IPS-20b (cell line): ENCODE measurements around the gene CFAP77.
A peak's percentile ranks its signal among the peaks of the same experiment; 100 is the strongest.

Source experiments
- H3K27ac ChIP-seq: one replicate; pipeline ENCODE4 v1.5.1; 2013; ENCODE audit warnings: low read length
- H3K27me3 ChIP-seq: 2 replicates; pipeline ENCODE4 v1.6.1; 2013; ENCODE audit warnings: mild to moderate bottlenecking, low read length, inconsistent platforms; ENCODE audit not compliant: insufficient read depth
- H3K36me3 ChIP-seq: 2 replicates; pipeline ENCODE4 v1.6.1; 2013; ENCODE audit warnings: low read depth, mild to moderate bottlenecking, inconsistent platforms, low read length, moderate library complexity; ENCODE audit not compliant: insufficient read depth
- H3K4me1 ChIP-seq: 2 replicates; pipeline ENCODE4 v1.6.1; 2013; ENCODE audit warnings: mild to moderate bottlenecking, control low read depth, inconsistent platforms, low read length, moderate library complexity; ENCODE audit not compliant: insufficient read depth
- H3K4me3 ChIP-seq: 2 replicates; pipeline ENCODE4 v1.5.1; 2013; ENCODE audit warnings: mild to moderate bottlenecking, low read length, inconsistent platforms
- H3K9ac ChIP-seq: 2 replicates; pipeline ENCODE4 v1.6.1; 2013; ENCODE audit warnings: low read depth, mild to moderate bottlenecking, inconsistent platforms, low read length, moderate library complexity
- H3K9me3 ChIP-seq: 2 replicates; pipeline ENCODE4 v1.6.1; 2013; ENCODE audit warnings: mild to moderate bottlenecking, low read depth, low read length, inconsistent platforms; ENCODE audit not compliant: insufficient read depth

Gene CFAP77

DNA sequence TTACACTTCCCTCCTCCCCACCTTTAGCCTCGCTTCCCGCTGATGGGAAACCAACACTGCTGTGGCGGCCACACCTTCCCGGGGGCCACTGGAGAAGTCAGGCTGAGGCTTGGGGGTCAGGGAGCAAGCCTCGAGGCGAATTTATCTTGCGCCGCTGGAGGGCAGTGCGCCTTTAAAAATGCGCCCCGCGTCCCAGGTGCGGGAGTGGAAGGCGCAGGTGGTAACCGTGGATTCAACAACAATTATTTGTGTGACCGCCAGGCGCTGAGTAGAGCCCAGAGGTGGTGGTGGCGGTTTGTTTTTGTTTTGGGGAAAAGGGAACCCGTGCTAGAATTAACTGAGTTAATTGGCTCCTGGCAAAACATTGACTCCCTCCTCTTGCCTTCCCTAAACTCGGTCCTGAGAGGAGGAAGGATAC is 1.1 kb downstream of the CFAP77 start:
- Histone ChIP-seq H3K4me1 (peaks cover 5% of the 10 kb centered on the region; the same call in 1 of the 2 replicates), H3K4me3 (peak overlapping the region; percentile 39), H3K27ac (no peak overlapping the region), H3K9me3 (no peaks in the 10 kb centered on the region), H3K9ac (no peak overlapping the region), H3K36me3 (no peaks in the 10 kb centered on the region), H3K27me3 (peaks cover 69% of the 10 kb centered on the region)

DNA sequence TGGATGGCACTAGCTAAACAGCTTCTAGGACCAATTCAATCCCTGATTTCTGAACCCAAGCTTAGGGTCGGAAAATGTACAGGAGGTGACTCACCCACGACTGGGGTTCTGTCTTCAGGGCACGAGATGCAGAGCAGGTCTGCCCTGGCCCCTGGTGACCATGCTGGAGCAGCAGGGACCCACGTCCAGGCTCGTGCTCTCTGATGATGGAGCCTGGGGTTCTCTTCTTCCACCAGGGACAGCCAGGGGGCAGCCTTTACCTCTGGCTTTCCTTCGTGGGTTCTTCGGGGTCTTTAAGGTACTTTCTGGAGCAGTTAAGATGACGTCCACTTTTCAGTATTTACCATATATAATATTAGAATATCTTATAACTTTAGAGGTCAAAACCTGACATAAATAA is 2.1 kb downstream of the CFAP77 start:
- H3K9me3 ChIP-seq = no peaks in the 10 kb centered on the region
- no peak overlapping the region for H3K27ac ChIP-seq
- no peak overlapping the region for H3K9ac ChIP-seq
- H3K4me3 ChIP-seq = no peak overlapping the region
- H3K36me3 ChIP-seq = no peaks in the 10 kb centered on the region
- peaks cover 3% of the 10 kb centered on the region; the same call in 1 of the 2 replicates for H3K4me1 ChIP-seq
- H3K27me3 ChIP-seq = peaks cover 69% of the 10 kb centered on the region

DNA sequence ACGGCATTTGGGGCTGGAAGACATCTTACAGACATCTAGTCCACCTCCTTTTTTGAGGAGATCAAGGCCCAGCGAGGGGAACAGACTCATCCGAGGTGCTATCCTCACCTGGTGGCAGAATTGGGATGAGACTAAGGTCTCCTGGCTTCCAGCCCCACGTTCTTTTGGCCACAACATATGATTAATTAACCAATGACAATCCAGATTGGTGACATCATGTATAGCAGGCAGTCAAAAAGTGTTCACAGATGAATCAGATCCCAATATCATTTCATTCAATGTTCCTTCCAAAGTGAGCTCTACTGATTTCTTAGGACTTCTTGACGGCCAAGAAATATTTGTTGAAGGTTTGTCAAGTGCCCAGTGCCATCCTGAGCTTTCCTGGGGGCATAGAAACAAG is 3.9 kb downstream of the CFAP77 start:
- H3K27ac ChIP-seq = no peak overlapping the region
- H3K36me3 ChIP-seq = no peaks in the 10 kb centered on the region
- H3K4me3 ChIP-seq = no peak overlapping the region
- H3K9me3 ChIP-seq = no peaks in the 10 kb centered on the region
- no peak overlapping the region for H3K9ac ChIP-seq
- H3K27me3 ChIP-seq = peaks cover 57% of the 10 kb centered on the region
- no peaks in the 10 kb centered on the region for H3K4me1 ChIP-seq

DNA sequence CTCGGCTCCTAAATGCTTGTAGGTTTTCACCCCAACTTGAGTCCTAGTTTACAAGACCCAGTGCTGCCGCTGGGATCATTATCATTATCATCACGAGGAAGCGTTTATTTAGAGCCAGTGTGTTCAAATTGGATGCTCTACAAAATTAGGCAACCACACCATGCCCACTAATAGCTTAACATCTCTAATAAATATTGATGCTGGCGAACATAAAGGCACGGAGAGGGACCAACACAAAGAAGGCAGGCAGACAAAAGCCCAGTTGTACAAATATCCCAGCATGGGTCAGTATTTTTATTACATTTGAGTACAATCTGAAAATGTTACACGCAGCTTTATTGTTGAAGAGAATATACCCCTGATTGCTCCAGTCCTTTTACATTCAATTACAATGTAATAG is 4.7 kb downstream of the CFAP77 start:
- peaks cover 48% of the 10 kb centered on the region for H3K27me3 ChIP-seq

DNA sequence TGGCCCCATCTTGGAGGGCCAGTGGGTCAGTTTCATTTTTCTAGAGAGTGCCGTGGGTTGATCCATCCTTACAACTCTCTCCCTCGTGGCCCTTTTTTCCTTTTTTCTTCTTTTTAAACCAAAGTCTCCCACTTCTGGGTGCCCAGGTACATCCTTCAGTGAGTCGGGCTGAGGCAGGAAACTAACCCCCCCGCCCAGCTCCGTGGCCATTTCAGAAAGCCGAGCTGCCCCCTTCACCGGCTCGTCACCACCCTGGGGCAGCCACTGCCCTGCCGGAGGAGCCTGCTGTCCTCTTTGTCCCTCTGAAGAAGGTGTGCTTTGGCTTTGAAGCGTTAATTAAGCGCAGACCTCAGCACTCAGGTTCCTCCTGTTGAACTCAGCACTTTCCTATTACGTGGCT is 5.2 kb downstream of the CFAP77 start:
- Histone ChIP-seq H3K27me3 (peaks cover 46% of the 10 kb centered on the region), H3K4me3 (peak overlapping the region; percentile 47; the same call in 1 of the 2 replicates)

More for the DNA sequence above, 4.7 kb downstream of the CFAP77 start:
- Histone ChIP-seq H3K27ac (no peak overlapping the region), H3K36me3 (no peaks in the 10 kb centered on the region), H3K4me1 (no peaks in the 10 kb centered on the region), H3K9ac (no peak overlapping the region), H3K9me3 (no peaks in the 10 kb centered on the region), H3K4me3 (no peak overlapping the region)

DNA sequence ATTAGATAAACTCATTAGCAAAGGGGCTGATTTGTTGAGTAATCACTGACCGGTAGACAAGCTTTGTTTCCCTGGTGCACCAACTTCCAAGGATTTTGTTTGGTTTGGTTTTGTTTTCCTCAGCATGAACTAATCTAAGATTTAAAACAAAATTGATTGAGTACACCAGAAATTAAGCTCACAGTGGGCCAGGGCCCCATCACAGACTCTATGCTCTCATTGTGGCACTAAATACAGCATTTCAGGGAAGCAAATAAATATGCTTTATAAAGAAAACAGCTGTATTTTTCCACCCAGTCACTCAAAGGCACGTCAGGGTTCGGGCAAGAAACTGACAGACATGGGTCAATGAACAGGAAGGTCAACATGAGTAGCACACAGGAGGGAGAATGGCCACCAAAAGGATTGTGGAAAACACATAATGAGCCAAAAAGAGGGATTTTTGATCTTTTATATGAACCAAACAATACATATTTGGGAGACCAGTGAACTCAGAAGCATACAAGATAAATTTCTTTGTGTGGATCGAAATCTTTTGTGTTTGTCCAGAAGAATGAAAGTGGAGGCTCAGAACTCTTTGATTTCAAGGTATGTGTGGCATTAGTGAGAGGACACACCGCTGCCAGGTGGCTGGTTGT is 8.8 kb downstream of the CFAP77 start:
- Histone ChIP-seq H3K27me3 (peaks cover 33% of the 10 kb centered on the region), H3K27ac (no peak overlapping the region), H3K36me3 (no peaks in the 10 kb centered on the region), H3K4me3 (no peak overlapping the region), H3K9ac (no peak overlapping the region), H3K4me1 (no peaks in the 10 kb centered on the region), H3K9me3 (no peaks in the 10 kb centered on the region)

More for the DNA sequence above, 5.2 kb downstream of the CFAP77 start:
- no peaks in the 10 kb centered on the region for H3K4me1 ChIP-seq
- no peaks in the 10 kb centered on the region for H3K9me3 ChIP-seq
- H3K27ac ChIP-seq = no peak overlapping the region
- no peaks in the 10 kb centered on the region for H3K36me3 ChIP-seq
- H3K9ac ChIP-seq = no peak overlapping the region

DNA sequence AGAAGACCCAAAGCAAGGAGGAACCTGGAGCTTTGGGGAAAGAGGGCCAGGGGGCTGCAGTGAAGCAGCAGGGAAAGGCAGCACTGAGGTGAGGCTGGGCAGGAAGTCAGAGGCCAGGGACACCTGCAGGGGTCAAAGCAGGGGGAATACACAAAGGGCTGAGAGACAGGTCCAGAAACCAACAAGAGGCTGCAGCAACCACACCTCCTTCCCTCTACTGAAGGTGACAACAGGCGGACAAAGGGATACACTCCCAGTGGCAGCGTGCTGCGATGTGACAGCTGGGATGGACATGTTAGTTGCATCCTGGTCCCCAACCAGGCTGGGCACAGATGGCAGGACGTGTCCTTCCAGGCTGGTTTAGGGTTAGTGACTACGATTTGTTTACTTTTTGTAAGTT is 12.6 kb downstream of the CFAP77 start:
- Histone ChIP-seq H3K4me3 (no peak overlapping the region), H3K27me3 (peaks cover 44% of the 10 kb centered on the region), H3K36me3 (no peaks in the 10 kb centered on the region), H3K4me1 (peaks cover 25% of the 10 kb centered on the region; the same call in 1 of the 2 replicates), H3K27ac (no peak overlapping the region), H3K9ac (no peak overlapping the region), H3K9me3 (no peaks in the 10 kb centered on the region)

DNA sequence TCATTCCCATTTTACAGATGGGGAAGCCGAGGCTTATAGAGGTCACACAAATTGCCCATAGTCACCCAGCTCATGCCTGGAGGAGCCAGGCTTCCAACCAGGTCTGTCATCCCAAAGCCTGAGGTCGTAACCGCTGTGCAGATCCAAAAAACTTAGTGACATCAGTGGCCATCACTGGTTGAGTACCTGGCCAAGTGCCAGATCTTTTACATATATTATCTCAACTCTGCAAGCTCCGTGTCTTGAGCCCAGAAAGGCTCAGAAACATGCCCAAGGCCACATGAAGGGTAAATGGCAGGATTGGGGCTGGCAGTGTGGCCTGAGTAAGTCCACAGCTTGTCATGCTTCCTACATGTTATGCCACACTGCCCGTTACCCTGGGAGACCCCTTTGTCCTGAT is 13.5 kb downstream of the CFAP77 start:
- no peak overlapping the region for H3K27ac ChIP-seq
- H3K9ac ChIP-seq = no peak overlapping the region
- H3K9me3 ChIP-seq = no peaks in the 10 kb centered on the region
- peaks cover 25% of the 10 kb centered on the region; the same call in 1 of the 2 replicates for H3K4me1 ChIP-seq
- H3K36me3 ChIP-seq = no peaks in the 10 kb centered on the region
- H3K4me3 ChIP-seq = no peak overlapping the region
- H3K27me3 ChIP-seq = peaks cover 44% of the 10 kb centered on the region

DNA sequence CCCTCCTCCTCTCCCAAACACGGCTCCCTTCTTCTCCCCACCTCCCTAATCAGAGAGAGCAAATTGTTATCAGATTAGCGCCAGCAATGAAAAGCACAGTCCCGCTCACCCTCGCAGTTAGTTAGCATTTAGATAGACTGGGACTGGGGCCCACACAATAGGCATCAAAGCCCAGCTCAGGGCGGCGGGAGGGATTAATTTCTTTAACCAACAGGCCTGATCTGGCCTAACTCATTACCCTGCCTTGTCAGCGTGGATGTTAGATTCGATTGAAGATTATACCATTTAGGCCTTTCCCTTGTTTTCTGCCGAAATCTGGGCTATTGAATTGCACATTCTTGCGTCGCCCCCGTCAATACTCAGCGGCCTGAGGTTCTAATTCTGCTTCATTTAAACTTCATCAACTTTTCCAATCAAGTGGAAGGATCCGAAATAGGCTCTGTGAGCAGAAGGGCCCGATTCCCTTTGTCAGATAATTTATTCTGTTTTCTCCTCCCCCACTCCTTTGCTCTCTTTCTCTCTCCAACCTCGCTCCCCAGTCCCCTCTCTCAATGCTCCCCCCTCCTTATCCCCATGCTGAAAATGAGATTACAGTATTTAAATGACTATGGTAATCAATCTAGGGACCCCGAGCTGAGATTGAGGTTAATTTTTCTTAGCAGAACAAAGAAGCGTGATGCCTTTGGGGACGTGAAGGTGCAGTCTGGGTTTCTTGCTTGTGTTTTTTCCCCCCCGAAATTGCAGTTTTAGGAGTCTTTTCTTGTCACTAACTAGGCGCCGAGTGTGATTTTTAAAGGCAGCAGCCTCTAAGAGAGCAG is 15.1 kb downstream of the CFAP77 start:
- H3K4me1 ChIP-seq = peaks cover 25% of the 10 kb centered on the region; the same call in 1 of the 2 replicates
- H3K27me3 ChIP-seq = peaks cover 44% of the 10 kb centered on the region
- H3K36me3 ChIP-seq = no peaks in the 10 kb centered on the region
- H3K27ac ChIP-seq = no peak overlapping the region
- H3K4me3 ChIP-seq = peak overlapping the region; percentile 59
- H3K9me3 ChIP-seq = no peaks in the 10 kb centered on the region
- peak overlapping the region; percentile 24; the same call in 1 of the 2 replicates for H3K9ac ChIP-seq

DNA sequence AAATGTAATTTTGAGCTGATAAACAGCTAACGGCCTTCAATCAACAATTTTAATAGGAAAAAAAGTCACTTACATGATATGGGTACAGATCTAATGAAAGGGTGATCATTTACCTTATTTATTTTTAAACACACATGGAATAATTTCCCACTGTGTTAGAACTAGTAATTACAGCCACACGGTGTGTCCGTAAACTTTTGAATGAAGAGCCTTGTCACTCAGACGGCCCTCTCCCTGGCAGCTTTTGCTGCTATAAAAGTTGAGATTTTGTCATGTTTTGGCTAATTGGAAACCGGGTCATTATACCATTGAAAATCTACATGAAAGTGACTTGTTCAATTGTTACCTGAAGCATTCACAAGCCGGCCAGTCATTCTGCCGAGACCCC is 15.7 kb downstream of the CFAP77 start:
- Histone ChIP-seq H3K36me3 (no peaks in the 10 kb centered on the region), H3K4me3 (peak overlapping the region; percentile 59), H3K27me3 (peaks cover 44% of the 10 kb centered on the region), H3K9me3 (no peaks in the 10 kb centered on the region), H3K27ac (no peak overlapping the region), H3K9ac (peak overlapping the region; percentile 24; the same call in 1 of the 2 replicates), H3K4me1 (peaks cover 25% of the 10 kb centered on the region; the same call in 1 of the 2 replicates)

DNA sequence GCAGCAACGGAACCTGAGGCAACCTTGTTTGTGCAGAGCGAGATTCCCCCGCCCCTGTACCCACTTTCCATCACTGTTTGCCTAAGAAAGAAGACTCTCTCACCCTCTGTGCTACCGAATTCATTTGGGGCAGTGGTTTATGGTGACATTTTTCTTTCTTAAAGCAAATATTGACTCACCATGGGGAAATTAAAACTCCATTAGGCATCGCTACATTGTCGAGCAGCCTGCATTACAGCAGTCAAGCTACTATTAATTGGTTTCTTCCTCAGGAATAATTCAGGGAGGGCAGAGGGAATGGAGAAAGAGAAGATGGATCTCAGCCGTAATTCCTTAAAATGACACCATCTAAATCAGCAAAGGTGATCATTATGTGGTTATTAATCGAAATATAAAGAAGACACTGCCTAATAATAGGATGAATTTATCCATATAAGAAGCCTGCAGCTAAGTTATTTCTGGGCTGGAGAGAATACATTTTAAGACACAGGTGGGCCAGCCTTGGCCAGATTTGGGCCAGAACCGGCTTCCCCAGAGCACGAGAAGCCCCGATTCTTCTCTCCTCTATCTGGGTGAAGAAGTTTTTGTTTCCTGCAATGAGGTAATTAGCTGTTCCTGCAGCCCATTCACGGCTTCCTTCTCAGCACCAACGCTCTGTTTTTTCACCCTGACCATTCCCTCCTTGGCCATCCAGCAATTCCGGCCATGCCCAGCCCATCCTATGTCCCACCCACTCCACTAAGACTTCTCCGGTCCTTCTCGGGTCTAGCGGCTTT is 16.8 kb downstream of the CFAP77 start:
- H3K9ac ChIP-seq = no peak overlapping the region
- no peak overlapping the region for H3K27ac ChIP-seq
- H3K9me3 ChIP-seq = no peaks in the 10 kb centered on the region
- H3K27me3 ChIP-seq = peaks cover 44% of the 10 kb centered on the region
- H3K4me3 ChIP-seq = no peak overlapping the region
- H3K4me1 ChIP-seq = peaks cover 25% of the 10 kb centered on the region; the same call in 1 of the 2 replicates
- H3K36me3 ChIP-seq = no peaks in the 10 kb centered on the region
